Aorta (tissue), 5 donors: Measurements from ENCODE around the gene SGO1. TPM values are rescaled to one million over a fixed set of nuclear protein-coding genes. Genes with fewer than 3 reads are reported as not detected.
"Not testable (repeated sequence)": the region's sequence is repeated elsewhere in the genome, so short reads cannot be mapped to it uniquely, and the experiment has no call there.

Source experiments
- ATAC-seq: fragments of 200-7000 bp; cut with Tn5 transposase; one replicate; pipeline ENCODE4 v1.9.1; 2022; ENCODE audit warnings: moderate library complexity; ENCODE audit not compliant: low FRiP score
- DNase-seq, 2 donors: peaks; one replicate each; pipeline ENCODE4 v3.0.0-alpha.2; 2020
- H3K27ac ChIP-seq, 2 donors: one replicate each; pipeline ENCODE4 v1.5.1; 2013; ENCODE audit warnings: low read length in 2 of 2, mild to moderate bottlenecking in 2 of 2, moderate library complexity in 2 of 2, control low read depth in 1 of 2, inconsistent platforms in 1 of 2, low read depth in 1 of 2
- H3K27me3 ChIP-seq, 2 donors: one replicate each; pipeline ENCODE4 v1.6.1; 2013; ENCODE audit warnings: control low read depth in 1 of 2, low read length in 1 of 2, mild to moderate bottlenecking in 1 of 2, moderate library complexity in 1 of 2; ENCODE audit not compliant: insufficient read depth in 2 of 2, control insufficient read depth in 1 of 2
- H3K36me3 ChIP-seq, 2 donors: one replicate each; pipeline ENCODE4 v1.6.1; 2013; ENCODE audit warnings: control low read depth in 1 of 2, low read length in 1 of 2, mild to moderate bottlenecking in 1 of 2; ENCODE audit not compliant: insufficient read depth in 2 of 2, control insufficient read depth in 1 of 2
- H3K4me1 ChIP-seq, 2 donors: one replicate each; pipeline ENCODE4 v1.6.1; 2013; ENCODE audit warnings: low read length in 2 of 2, control low read depth in 1 of 2, mild to moderate bottlenecking in 1 of 2, moderate library complexity in 1 of 2; ENCODE audit not compliant: insufficient read depth in 2 of 2, control insufficient read depth in 1 of 2
- H3K4me3 ChIP-seq, 2 donors: one replicate each; pipeline ENCODE4 v1.5.1; 2013; ENCODE audit warnings: low read length in 2 of 2, control low read depth in 1 of 2, mild to moderate bottlenecking in 1 of 2
- H3K9me3 ChIP-seq: one replicate; pipeline ENCODE4 v1.6.1; 2013; ENCODE audit warnings: mild to moderate bottlenecking, low read length; ENCODE audit not compliant: control insufficient read depth
- WGBS, 2 donors: extraction: QIAGEN DNeasy Blood & Tissue Kit; methylation state at CpG; one replicate each; pipeline ENCODE4 v1.1.7; 2013; 5-methylcytosine and 5-hydroxymethylcytosine counted together
- intact Hi-C, 2 donors: fragments of 100-400 bp; cut with DNase I; formaldehyde crosslinking; loops; one replicate each; pipeline versions ENCODE4 v1.14.2 to v1.15.0; 2022
- polyA plus RNA-seq, 2 donors: library from polyadenylated mRNA; stranded (reverse); fragments of 200-250 nt; gene quantifications; one replicate each; pipeline ENCODE4 v1.2.3, GENCODE V29; 2013
- total RNA-seq, 2 donors: library from RNA; stranded (reverse); fragmentation: NEBNext Ultra II Directional; extraction: Animal tissue kit (Norgen Biotek cat#: 25700); gene quantifications; one replicate each; pipeline ENCODE4 v1.2.1, GENCODE V29; 2021
- donor health status: healthy with polysubstance abuse.
- donor health status: Bipolar disorder and iron deficiency.
- donor health status: DM: no; HTN: no; CAD: no.
- donor health status: DM: no; HTN: no; CAD: no.
- donor health status: DM: yes; HTN: yes; CAD: no.

SGO1 gene
- total and polyA plus RNA-seq, 4 donors: 0.28 to 2.8 (median 0.81) TPM; not detected in 1

DNA sequence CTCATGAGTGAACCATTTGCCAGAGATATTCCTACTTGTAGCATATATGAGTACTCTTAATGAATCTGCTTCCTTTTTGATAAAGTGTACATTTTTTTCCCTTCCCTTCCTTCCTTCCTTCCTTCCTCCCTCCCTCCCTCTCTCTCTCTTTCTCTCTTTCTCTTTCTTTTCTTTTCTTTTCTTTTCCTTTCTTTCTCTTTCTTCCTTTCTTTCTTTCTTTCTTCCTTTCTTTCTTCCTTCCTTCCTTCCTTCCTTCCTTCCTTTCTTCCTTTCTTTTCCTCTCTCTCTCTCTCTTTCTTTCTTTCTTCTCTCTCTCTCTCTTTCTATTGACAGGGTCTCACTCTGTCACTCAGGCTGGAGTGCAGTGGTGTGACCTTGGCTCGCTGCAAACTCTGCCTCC, 27.5 kb upstream of the SGO1 start:
- DNase-seq, H3K36me3 ChIP-seq, H3K4me1 ChIP-seq, ATAC-seq, intact Hi-C loops, H3K9me3 ChIP-seq, H3K4me3 ChIP-seq, H3K27me3 ChIP-seq, H3K27ac ChIP-seq: not testable (repeated sequence)
- 95% methylated on average over 1 of the region's 1 CpG for WGBS, 2 donors

GRCh38 chr3:20207945-20208344, 21.9 kb upstream of the SGO1 start:
- H3K4me3 ChIP-seq, H3K27ac ChIP-seq, intact Hi-C loops, ATAC-seq, H3K36me3 ChIP-seq, H3K27me3 ChIP-seq, DNase-seq, H3K4me1 ChIP-seq, H3K9me3 ChIP-seq: not testable (repeated sequence)
- 85 to 86% methylated on average over 2 of the region's 2 CpGs for WGBS, 2 donors

DNA sequence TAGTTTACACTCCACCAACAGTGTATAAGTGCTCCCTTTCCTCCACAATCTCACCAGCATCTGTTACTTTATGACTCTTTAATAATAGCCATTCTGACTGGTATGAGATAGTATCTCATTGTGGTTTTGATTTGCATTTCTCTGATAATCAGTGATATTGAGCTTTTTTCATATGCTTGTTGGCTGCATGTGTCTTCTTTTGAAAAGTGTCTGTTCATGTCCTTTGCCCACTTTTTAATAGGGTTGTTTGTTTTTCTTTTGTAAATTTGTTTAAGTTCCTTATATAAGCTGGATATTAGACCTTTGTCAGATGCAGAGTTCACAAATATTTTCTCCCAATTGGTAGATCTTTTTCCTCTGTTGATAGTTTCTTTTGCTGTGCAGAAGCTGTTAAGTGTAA, 19.9 kb upstream of the SGO1 start:
- H3K9me3 ChIP-seq, H3K4me3 ChIP-seq, H3K27me3 ChIP-seq, ATAC-seq, H3K36me3 ChIP-seq, H3K4me1 ChIP-seq, intact Hi-C loops, H3K27ac ChIP-seq, DNase-seq: not testable (repeated sequence)

DNA sequence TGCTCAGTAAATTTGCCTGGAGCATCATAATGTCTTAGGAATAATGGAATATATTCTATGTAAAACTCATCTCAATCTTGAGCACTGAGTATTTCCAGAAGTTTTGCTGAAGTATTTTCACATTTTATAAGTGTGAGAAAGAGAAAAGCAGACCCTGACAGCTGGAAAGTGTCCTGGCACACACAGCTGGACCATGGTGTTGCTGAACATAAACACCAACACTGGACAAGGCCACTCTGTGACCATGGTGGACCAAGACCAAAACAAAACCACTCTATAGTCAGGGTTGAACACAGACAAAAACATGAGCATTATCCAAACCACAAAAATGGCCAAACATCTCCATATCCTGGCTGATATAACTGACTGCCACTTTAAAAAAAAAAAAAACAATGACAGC, 15.1 kb upstream of the SGO1 start:
- Histone ChIP-seq H3K4me1 (no peaks in the 10 kb centered on the region), H3K27ac (no peak overlapping the region), H3K9me3 (no peaks in the 10 kb centered on the region), H3K27me3 (no peaks in the 10 kb centered on the region), H3K4me3 (no peak overlapping the region), H3K36me3 (no peaks in the 10 kb centered on the region)
- no peak for DNase-seq
- no peak for ATAC-seq
- intact Hi-C loops: no loop called here

DNA sequence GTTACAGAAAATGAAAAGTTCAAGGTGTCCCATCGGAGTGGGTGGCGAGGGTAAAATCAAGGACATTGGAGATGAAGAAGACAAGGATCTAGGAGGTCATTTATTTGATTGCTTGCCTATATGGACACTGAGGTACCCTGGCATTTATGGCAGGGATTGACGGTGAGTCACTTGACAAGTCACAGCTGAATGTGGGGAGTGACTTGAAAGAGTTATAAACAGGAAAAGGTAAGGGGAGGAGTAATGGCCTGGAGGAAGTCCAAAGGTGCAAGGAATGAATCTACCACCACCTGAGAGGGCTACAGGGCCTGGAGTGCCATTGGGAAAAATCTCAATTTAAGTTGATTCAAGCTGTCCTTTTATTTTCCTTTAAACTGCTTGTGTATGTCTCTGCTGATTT, 11.8 kb upstream of the SGO1 start:
- Histone ChIP-seq H3K27ac (no peak overlapping the region), H3K4me3 (no peak overlapping the region), H3K36me3 (no peaks in the 10 kb centered on the region), H3K4me1 (no peaks in the 10 kb centered on the region), H3K9me3 (no peaks in the 10 kb centered on the region), H3K27me3 (no peaks in the 10 kb centered on the region)
- 90 to 91% methylated on average over 3 of the region's 3 CpGs for WGBS, 2 donors
- ATAC-seq (no peak), DNase-seq (no peak)
- intact Hi-C loops: no loop called here

DNA sequence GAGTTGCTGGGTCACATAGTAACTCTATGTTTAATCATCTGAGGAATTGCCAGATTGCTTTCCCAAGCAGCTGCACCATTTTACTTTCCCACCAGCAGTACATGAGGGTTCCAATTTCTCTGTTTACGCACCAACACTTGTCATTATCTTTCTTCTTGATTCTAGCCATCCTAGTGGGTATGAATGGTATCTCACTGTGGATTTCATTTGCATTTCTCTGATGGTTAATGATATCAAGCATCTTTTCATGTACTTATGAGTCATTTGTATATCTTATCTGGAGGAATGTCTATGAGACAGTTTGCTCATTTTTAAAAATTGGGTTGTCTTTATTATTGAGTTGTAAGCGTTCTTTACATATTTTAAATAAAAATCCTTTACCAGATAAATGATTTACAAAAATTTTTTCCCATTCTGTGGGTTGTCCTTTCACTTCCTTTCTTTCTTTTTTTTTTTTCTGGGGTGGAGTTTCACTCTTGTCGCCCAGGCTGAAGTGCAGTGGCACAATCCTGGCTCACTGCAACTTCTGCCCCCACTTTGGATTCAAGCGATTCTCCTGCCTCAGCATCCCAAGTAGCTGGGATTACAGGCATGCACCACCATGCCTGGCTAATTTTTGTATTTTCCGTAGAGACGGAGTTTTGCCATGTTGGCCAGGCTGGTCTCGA, 8.9 kb upstream of the SGO1 start:
- H3K4me3 ChIP-seq: no peak overlapping the region
- intact Hi-C loops: no loop called here
- no peaks in the 10 kb centered on the region for H3K27me3 ChIP-seq
- DNase-seq: no peak
- no peak for ATAC-seq
- no peaks in the 10 kb centered on the region for H3K4me1 ChIP-seq
- no peak overlapping the region for H3K27ac ChIP-seq
- H3K36me3 ChIP-seq: no peaks in the 10 kb centered on the region
- WGBS, 2 donors: 93 to 95% methylated on average over 7 of the region's 7 CpGs
- H3K9me3 ChIP-seq: no peaks in the 10 kb centered on the region

GRCh38 chr3:20190991-20191390, 5.0 kb upstream of the SGO1 start:
- H3K27ac ChIP-seq: no peak overlapping the region
- no peaks in the 10 kb centered on the region for H3K9me3 ChIP-seq
- no peaks in the 10 kb centered on the region for H3K27me3 ChIP-seq
- DNase-seq (no peak), ATAC-seq (no peak)
- no peaks in the 10 kb centered on the region for H3K36me3 ChIP-seq
- WGBS, 2 donors: 57 to 70% methylated on average over 5 of the region's 5 CpGs
- H3K4me3 ChIP-seq: no peak overlapping the region
- H3K4me1 ChIP-seq: peaks cover 0 to 2% of the 10 kb centered on the region in 2 donors
- intact Hi-C loops: no loop called here

- ATAC-seq: peak; percentile 42
- no peak for DNase-seq
- 0 to 1% methylated on average over 9 of the region's 9 CpGs for WGBS, 2 donors
- Histone ChIP-seq H3K9me3 (no peaks in the 10 kb centered on the region), H3K4me3 (peak overlapping the region; percentile 64 to 90), H3K27me3 (no peaks in the 10 kb centered on the region), H3K4me1 (peaks cover 0 to 4% of the 10 kb centered on the region in 2 donors), H3K27ac (peak overlapping the region; percentile 55 to 91), H3K36me3 (no peaks in the 10 kb centered on the region)
- intact Hi-C loops: loop anchor here in 1 of 2 donors (5.0 kb wide), 2 partner anchors 144 to 294 kb away; partner anchors contain the start of gene KAT2B
Measured at GRCh38 chr3:20186600-20187004, 596 bp upstream of the SGO1 start.

- H3K27ac ChIP-seq: no peak overlapping the region
- ATAC-seq (no peak), DNase-seq (no peak)
- H3K4me1 ChIP-seq: peaks cover 0 to 4% of the 10 kb centered on the region in 2 donors
- intact Hi-C loops: loop anchor here in 1 of 2 donors (5.0 kb wide), 2 partner anchors 143 to 293 kb away; partner anchors contain the start of gene KAT2B
- 3 to 5% methylated on average over 12 of the region's 12 CpGs for WGBS, 2 donors
- no peaks in the 10 kb centered on the region for H3K9me3 ChIP-seq
- no peaks in the 10 kb centered on the region for H3K27me3 ChIP-seq
- no peaks in the 10 kb centered on the region for H3K36me3 ChIP-seq
- peak overlapping the region; percentile 39 to 71 for H3K4me3 ChIP-seq
Measured at GRCh38 chr3:20185331-20185678, 701 bp downstream of the SGO1 start.
